ENCODE measurements around the gene NRM.

NRM gene

DNA sequence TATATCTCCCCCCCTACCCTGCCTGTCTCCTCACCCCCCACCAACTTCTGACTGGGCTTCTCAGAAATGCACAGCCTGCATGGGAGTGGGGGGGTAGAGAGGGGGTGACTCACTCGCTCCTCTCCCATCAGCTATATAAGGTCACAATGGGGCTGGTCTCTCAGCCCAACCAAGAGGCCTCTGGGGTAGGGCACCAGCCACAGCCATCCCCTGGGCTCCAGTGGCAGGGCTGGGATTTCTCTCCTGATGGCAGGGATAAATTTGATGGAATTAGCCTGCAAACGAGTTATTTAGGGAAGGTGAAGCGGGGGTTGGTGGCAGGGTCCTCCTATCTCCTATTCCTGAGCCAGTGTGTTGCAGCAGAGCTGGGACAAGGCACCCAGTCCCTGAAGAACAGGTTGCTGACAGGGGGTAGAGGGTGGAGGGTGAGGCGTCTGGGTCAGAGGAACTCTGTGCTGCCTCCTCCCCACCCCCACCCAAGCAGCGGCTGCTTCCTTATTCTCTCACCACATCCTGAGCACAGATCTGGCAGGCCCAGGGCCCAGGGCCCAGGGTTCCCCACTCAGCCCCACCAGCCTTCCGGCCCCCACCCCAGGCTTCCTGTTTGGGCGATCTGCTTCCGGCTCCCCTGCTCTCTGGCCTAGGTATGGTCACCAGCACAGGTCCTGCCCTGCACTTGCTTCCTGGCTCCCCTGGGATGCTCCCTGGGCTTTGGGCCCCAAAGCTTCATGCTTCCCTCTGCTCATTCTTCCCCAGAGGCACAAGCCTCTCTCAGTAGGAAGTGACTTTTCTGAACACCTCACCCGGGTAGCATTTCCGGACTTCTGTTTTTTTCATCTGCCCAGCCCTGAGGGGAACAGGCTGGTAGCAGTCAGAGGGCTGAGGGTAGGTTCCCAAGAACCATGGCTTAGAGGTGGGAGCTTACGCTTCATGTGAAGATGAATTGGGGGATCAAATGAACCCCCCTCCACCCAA lies 8.4 kb downstream of the NRM start:
- TF ChIP-seq, protein P1, sequence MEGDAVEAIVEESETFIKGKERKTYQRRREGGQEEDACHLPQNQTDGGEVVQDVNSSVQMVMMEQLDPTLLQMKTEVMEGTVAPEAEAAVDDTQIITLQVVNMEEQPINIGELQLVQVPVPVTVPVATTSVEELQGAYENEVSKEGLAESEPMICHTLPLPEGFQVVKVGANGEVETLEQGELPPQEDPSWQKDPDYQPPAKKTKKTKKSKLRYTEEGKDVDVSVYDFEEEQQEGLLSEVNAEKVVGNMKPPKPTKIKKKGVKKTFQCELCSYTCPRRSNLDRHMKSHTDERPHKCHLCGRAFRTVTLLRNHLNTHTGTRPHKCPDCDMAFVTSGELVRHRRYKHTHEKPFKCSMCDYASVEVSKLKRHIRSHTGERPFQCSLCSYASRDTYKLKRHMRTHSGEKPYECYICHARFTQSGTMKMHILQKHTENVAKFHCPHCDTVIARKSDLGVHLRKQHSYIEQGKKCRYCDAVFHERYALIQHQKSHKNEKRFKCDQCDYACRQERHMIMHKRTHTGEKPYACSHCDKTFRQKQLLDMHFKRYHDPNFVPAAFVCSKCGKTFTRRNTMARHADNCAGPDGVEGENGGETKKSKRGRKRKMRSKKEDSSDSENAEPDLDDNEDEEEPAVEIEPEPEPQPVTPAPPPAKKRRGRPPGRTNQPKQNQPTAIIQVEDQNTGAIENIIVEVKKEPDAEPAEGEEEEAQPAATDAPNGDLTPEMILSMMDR (IDR thresholded peaks at IDR 0.05; ENCODE audit: low read depth, low read length, missing control alignments): no peak
- DNase-seq (ENCODE audit: low read depth): peak; percentile 62
- in situ Hi-C loops (cut with HindIII; ENCODE audit: low sequenced_read_pairs): no loop called here
- peak overlapping the region; percentile 94 for H3K4me3 ChIP-seq (ENCODE audit: low read depth, low read length)

DNA sequence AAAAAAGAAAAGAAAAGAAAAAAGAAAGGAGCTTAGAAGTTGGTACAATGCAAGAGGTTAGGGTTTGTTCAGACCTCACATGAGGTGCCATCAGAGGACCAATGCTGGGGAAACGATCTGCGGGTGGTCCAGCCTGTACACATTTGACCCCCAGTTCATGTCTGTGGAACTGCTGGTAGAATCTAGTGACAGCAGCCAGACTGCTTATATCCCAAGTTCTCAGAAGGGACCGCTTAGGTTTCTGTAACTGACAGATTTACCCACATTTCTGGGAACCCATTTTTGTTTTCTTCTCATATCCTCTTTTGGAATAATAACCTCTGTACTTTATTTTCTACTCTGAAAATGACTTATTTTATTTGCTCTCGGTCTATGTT lies 9.0 kb downstream of the NRM start:
- in situ Hi-C loops (cut with HindIII; ENCODE audit: low sequenced_read_pairs): no loop called here

DNA sequence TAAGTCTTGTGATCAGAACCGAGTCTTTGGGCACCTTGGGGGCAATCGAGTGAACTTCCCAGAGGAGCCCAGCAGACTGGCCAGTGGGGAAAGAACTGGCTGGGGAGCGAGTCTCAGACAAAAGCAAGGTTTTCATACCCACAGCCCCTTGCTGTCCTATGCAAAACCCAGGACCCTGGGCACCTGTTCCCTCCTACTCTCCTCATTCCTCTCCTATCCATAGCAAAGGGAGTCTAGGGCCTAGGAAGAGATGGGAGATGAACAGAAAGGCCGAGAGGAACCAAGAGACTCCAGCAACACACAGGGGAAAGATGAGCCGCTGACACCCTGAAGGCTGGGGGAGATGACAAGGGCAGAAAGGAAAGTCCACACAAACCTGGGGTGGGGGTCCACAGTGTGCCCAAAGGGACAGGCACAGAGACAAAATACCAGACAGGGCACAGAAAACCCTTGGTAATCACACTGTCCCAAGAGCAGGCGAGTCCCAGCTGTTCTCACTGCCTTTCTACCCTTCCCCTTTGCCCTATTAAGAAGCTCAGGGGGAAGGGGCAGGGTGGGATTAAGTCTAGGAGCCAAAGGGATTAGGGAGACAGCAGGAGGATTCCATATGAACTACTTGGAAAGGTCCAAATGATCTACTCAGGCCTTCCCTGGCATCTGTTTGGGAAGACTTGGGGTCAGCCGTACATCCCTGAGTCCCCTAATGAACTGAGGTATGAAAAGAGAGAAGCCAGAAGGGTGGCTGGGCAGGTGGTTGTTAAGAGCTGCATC lies 10.8 kb downstream of the NRM start:
- in situ Hi-C loops (cut with HindIII; ENCODE audit: low sequenced_read_pairs): no loop called here
- no peak for DNase-seq (ENCODE audit: low read depth)
- TF ChIP-seq, protein P1 (IDR thresholded peaks at IDR 0.05; ENCODE audit: low read depth, low read length, missing control alignments): no peak
- peak overlapping the region; percentile 16 for H3K4me3 ChIP-seq (ENCODE audit: low read depth, low read length)

More for the DNA sequence above, 9.0 kb downstream of the NRM start:
- no peak for DNase-seq (ENCODE audit: low read depth)
- TF ChIP-seq, protein P1 (IDR thresholded peaks at IDR 0.05; ENCODE audit: low read depth, low read length, missing control alignments): no peak
- peak overlapping the region; percentile 94 for H3K4me3 ChIP-seq (ENCODE audit: low read depth, low read length)

DNA sequence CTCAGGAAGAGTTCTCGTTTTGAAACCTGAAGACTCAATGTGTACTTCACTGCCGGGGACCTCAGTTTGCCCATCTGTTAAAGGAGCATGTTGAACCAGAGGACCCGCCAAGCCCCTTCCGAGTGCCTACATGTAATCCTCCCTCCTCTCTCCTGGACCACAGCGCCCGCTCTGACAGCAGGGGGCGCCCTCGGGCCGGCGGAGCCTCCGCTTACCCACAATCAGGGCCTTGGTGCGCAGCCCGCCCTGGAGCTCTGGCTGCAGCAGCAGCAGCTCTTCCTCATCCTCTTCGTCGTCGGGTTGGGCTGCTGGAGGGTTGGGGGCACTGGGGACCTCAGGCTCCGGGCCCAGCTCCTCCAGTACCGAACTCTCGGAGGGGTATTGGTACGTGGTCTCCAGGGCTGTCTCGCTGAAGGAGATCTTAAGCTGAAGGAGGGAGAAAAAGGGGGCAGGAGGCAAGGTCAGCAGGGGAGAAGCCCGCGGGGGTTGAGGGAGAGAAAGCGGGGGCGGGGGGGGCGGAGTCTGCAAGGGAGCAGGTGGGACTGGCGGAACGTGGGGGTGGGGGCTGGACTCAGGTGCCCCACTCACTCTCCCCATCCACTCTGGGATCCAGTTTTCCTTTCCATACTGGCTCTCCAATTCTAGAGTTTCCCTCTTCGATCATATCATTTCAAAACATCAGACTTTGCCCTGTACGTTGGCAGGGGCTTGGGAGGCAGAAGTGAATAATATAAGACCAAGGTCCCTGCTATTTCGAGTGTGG lies 11.6 kb downstream of the NRM start:
- DNase-seq (ENCODE audit: low read depth): peak; percentile 48
- H3K4me3 ChIP-seq (ENCODE audit: low read depth, low read length): peak overlapping the region; percentile 16
- in situ Hi-C loops (cut with HindIII; ENCODE audit: low sequenced_read_pairs): no loop called here
- TF ChIP-seq, protein P1 (IDR thresholded peaks at IDR 0.05; ENCODE audit: low read depth, low read length, missing control alignments): peak; percentile 96

DNA sequence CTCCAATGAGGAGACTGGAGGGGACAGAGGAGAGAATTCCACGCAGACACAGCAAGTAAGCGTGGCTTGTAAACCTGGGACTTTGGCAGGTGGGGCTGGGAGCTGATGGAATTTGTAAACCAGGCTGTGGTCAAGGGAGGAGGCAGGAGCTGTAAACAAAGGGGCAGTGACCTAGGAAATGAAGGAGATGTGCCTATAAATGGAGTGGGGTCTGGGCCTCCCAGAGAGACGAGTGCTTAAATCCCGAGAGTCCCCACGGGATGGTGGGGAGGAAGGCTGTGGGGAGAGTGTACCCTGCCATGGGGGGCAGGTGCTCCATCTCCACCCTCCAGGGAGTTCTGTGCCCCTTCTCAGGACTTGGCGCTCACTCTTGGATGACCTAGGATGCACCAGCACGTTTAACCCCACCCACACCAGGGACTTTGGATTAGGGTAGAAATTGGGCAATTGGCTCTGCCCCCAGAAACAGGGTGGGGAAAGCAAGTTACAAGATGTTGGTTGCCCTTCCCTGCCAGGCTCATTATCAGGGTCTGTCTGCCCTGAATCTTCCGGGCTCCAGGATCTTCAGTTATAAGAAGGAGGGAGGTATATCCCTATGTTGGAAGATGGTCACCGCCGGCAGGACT lies 14.0 kb downstream of the NRM start:
- no peak for DNase-seq (ENCODE audit: low read depth)
- H3K4me3 ChIP-seq (ENCODE audit: low read depth, low read length): no peak overlapping the region
- in situ Hi-C loops (cut with HindIII; ENCODE audit: low sequenced_read_pairs): no loop called here
- TF ChIP-seq, protein P1 (IDR thresholded peaks at IDR 0.05; ENCODE audit: low read depth, low read length, missing control alignments): no peak

All from astrocyte of the cerebellum (primary cell).